Measurements from ENCODE around the gene BRAT1. TPM values are rescaled to one million over a fixed set of nuclear protein-coding genes. Genes with fewer than 3 reads are reported as not detected.

Gene BRAT1
- polyA plus RNA-seq (2013, experiment 1 of 2), result 30.2 TPM
- 23.1 TPM for polyA plus RNA-seq (2013, experiment 2 of 2)

DNA sequence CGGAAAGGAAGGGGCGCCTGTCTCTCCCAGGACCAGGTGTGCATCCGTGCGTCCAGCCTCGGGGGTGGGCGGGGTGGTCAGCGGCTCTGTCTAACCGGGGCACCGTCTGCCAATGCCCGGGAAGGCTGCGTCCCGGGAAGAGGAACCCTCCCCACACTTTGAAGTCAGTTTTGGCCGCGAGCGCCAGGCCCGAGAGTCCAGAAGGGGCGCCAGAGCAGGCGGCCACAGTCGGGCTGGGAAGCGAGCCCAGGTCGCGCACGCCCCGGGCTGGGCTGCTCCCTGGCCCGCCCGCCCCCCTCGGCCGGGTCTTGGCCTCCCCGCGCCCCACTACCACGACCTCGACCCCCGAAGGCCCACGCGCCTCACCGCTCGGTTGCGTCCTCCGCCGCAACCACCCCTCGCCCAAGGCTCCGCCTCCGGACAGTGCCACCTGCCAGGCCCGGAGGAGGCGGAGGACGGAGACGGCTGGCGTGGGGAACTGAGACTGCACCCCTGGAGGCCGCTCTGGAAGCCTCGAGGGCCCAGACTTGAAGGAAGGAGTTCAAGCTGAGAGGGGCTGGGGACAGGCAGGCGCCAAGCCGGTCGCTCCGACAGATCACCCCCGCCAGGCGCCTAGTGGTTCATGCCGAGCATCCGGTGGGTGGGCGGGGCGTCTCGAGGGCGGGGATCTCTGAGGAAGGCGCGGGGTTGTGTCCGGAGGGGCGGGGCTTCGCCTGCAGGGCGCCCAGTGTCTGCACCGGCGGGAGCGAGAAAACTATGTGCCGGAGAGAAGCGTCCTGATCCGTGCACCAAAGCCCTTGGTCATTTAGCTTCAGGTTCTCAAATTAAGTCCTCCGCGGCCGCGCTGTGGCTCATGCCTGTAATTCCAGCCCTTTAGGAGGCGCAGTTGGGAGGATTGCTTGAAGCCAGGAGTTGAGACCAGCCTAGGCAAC is at the start of gene BRAT1:
Gene BRAT1, minus strand, starts transcription at position 404 of the 932 bp plus-strand sequence. CDS start 1,093 bp downstream, outside the sequence.
- WGBS, 2 experiments (ENCODE audit: insufficient coverage in 2 of 2), result 0% methylated on average over 51 to 65 of the region's 79 CpGs
- peaks cover 4% of the 10 kb centered on the region for H3K9me3 ChIP-seq (ENCODE audit: control insufficient read depth, low read length)
- H3K36me3 ChIP-seq (ENCODE audit: control insufficient read depth, insufficient read depth, low read length), result peaks cover 16% of the 10 kb centered on the region
- H3K4me3 ChIP-seq (ENCODE audit: extremely low read depth, insufficient read depth, low read length, poor library complexity, severe bottlenecking), result peak within 1 kb of the TSS; percentile 73
- H3K27ac ChIP-seq (ENCODE audit: low read depth, low read length, severe bottlenecking), result peak within 1 kb of the TSS; percentile 99
- H3K4me1 ChIP-seq (ENCODE audit: control insufficient read depth, insufficient read depth, low read length, poor library complexity, severe bottlenecking), result peaks cover 15% of the 10 kb centered on the region

- Histone ChIP-seq H3K4me1 (ENCODE audit: control insufficient read depth, insufficient read depth, low read length, poor library complexity, severe bottlenecking) (peaks cover 18% of the 10 kb centered on the region), H3K4me3 (ENCODE audit: extremely low read depth, insufficient read depth, low read length, poor library complexity, severe bottlenecking) (no peak overlapping the region), H3K36me3 (ENCODE audit: control insufficient read depth, insufficient read depth, low read length) (no peaks in the 10 kb centered on the region), H3K9me3 (ENCODE audit: control insufficient read depth, low read length) (no peaks in the 10 kb centered on the region), H3K27ac (ENCODE audit: low read depth, low read length, severe bottlenecking) (no peak overlapping the region)
- 94 to 97% methylated on average over 23 to 27 of the region's 29 CpGs for WGBS, 2 experiments (ENCODE audit: insufficient coverage in 2 of 2)
Observed at GRCh38 chr7:2604608-2605174, 49.4 kb upstream of the BRAT1 start.

DNA sequence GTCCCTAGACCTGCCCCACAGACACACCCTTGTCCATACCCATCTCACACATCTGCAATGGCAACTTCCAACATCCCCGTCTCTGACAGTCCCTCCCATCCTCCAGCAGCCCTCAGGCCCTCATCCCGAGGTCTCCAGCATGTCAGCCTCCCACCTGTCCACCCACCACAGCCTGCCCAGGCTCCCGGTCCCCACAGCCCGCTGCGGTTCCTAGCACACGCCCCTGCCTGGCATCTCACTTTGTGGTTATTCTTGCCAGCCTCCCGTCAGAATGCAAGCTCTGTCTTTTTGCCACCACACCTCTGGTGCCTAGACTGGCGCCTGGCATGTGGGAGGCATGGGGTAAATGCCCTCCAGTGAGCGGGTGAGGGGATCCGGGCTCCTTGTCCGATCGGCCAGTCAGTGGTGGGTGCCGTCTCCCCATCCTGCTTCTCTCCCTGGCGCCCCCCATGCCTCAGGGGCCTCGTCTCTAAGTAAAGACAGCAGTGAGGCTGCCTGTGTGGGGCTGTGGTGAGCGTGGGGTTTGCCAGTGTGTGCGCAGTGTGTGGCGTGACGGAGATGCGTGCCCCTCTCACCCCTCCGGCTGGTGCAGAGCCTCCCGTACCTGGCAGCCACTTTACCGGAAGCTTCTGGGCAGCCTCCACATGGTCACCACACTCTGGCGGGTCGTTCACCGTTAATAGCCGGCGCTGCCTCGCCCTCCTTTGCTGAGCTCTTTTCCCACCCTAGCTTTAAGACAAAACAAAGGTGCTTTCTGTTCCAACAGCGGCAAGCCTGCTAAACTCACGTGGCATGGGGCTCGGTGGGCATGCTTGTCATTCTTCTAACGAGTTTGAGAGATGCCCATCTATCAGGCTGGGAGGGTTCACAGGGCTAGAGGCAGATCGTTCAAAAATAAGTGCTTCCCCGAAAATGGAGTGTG is 48.0 kb upstream of the BRAT1 start:
- peaks cover 10% of the 10 kb centered on the region for H3K36me3 ChIP-seq (ENCODE audit: control insufficient read depth, insufficient read depth, low read length)
- no peak overlapping the region for H3K27ac ChIP-seq (ENCODE audit: low read depth, low read length, severe bottlenecking)
- WGBS, 2 experiments (ENCODE audit: insufficient coverage in 2 of 2), result 90 to 94% methylated on average over 31 to 34 of the region's 35 CpGs
- no peaks in the 10 kb centered on the region for H3K9me3 ChIP-seq (ENCODE audit: control insufficient read depth, low read length)
- H3K4me1 ChIP-seq (ENCODE audit: control insufficient read depth, insufficient read depth, low read length, poor library complexity, severe bottlenecking), result peaks cover 18% of the 10 kb centered on the region
- H3K4me3 ChIP-seq (ENCODE audit: extremely low read depth, insufficient read depth, low read length, poor library complexity, severe bottlenecking), result no peak overlapping the region

DNA sequence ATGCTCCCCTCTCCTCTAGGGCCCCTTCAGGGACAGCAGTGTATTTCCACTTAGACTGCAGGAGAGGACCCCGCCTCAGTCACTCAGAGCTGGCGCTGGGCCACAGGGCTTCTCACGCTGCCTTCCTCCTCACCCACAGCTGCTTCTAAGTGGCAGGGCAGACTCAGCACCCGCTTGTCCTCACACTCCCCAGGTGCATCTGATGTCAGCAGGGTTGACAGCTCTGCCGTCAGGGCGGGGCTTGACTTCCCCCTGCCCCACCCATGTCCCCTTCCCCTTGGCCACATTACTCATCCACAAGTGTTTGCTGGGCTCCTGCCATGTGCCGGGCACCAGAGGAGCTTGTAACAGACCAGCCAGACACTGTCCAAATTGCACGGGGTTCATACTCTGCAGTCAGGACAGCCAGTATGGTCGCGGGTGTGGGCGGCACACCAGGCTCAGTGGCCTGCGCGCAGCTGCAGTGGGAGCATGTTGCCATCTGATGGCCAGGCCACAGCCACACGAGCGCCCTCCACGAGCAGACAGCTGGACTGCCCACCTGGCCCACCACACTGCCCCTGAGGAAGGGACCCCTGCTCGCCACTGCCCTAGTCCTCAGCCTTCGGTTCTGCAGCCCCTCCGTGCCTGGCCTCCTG is 47.2 kb upstream of the BRAT1 start:
- Histone ChIP-seq H3K36me3 (ENCODE audit: control insufficient read depth, insufficient read depth, low read length) (peaks cover 16% of the 10 kb centered on the region), H3K9me3 (ENCODE audit: control insufficient read depth, low read length) (no peaks in the 10 kb centered on the region), H3K27ac (ENCODE audit: low read depth, low read length, severe bottlenecking) (no peak overlapping the region), H3K4me3 (ENCODE audit: extremely low read depth, insufficient read depth, low read length, poor library complexity, severe bottlenecking) (no peak overlapping the region), H3K4me1 (ENCODE audit: control insufficient read depth, insufficient read depth, low read length, poor library complexity, severe bottlenecking) (peaks cover 11% of the 10 kb centered on the region)
- 95 to 96% methylated on average over 16 to 18 of the region's 19 CpGs for WGBS, 2 experiments (ENCODE audit: insufficient coverage in 2 of 2)

DNA sequence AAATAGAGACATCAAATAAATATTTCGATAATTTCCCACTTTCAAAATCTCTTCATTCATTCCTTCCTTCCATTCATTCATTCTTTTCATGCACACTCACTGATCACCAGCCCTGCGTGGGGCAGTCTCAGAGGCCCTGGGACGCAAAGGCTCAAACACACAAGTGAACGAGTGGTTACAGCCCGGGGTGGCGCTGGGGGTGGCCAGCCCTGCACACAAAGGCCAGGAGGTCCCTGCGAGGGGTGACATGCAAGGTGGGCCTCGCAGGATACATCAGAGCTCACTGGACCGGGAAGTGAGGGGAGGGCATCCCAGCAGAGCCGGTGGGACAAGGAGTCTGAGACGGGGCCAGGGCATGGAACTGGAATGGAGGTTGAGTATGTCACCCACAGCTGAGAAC is 46.6 kb upstream of the BRAT1 start:
- WGBS, 2 experiments (ENCODE audit: insufficient coverage in 2 of 2), result 97 to 99% methylated on average over 10 to 11 of the region's 11 CpGs
- Histone ChIP-seq H3K9me3 (ENCODE audit: control insufficient read depth, low read length) (no peaks in the 10 kb centered on the region), H3K27ac (ENCODE audit: low read depth, low read length, severe bottlenecking) (no peak overlapping the region), H3K4me1 (ENCODE audit: control insufficient read depth, insufficient read depth, low read length, poor library complexity, severe bottlenecking) (peaks cover 5% of the 10 kb centered on the region), H3K4me3 (ENCODE audit: extremely low read depth, insufficient read depth, low read length, poor library complexity, severe bottlenecking) (no peak overlapping the region), H3K36me3 (ENCODE audit: control insufficient read depth, insufficient read depth, low read length) (peaks cover 18% of the 10 kb centered on the region)

GRCh38 chr7:2601065-2601464 is 45.7 kb upstream of the BRAT1 start:
- Histone ChIP-seq H3K4me1 (ENCODE audit: control insufficient read depth, insufficient read depth, low read length, poor library complexity, severe bottlenecking) (no peaks in the 10 kb centered on the region), H3K4me3 (ENCODE audit: extremely low read depth, insufficient read depth, low read length, poor library complexity, severe bottlenecking) (no peak overlapping the region), H3K9me3 (ENCODE audit: control insufficient read depth, low read length) (no peaks in the 10 kb centered on the region), H3K36me3 (ENCODE audit: control insufficient read depth, insufficient read depth, low read length) (peaks cover 18% of the 10 kb centered on the region), H3K27ac (ENCODE audit: low read depth, low read length, severe bottlenecking) (no peak overlapping the region)
- 64 to 76% methylated on average over 7 to 8 of the region's 9 CpGs for WGBS, 2 experiments (ENCODE audit: insufficient coverage in 2 of 2)

DNA sequence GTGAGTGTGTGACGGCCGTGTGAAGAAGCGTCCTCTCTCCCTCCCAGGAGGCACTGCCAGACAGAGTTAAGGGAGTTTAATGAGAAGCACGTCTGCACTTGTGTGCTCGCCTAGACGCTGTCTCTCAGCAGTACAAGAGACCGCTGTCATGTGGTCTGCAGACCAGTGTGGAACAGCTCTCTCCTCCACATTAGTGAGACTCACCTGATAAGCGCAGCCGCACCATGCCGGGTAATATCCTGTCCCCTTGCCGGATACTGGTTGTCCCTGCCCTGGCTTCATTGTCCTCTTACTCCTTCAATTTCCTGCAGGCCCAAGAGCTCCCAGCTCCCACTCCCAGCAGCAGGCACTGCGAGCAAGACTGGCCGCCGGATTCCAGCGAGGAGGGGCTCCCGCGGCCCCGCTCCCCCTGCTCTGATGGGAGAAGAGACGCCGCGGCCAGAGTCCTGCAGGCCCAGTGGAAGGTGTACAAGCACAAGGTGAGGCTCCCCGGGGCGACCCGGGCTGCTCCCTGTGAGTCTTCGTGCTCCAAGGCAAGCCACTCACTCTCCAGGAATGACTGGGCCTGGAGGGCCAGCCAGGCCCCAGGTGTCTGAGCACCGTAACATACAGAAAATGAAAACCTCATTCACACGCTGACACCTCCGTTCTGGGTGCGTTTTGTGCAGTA is 43.0 kb upstream of the BRAT1 start:
- no peak overlapping the region for H3K4me3 ChIP-seq (ENCODE audit: extremely low read depth, insufficient read depth, low read length, poor library complexity, severe bottlenecking)
- H3K27ac ChIP-seq (ENCODE audit: low read depth, low read length, severe bottlenecking), result no peak overlapping the region
- WGBS, 2 experiments (ENCODE audit: insufficient coverage in 2 of 2), result 92 to 94% methylated on average over 27 to 29 of the region's 29 CpGs
- H3K36me3 ChIP-seq (ENCODE audit: control insufficient read depth, insufficient read depth, low read length), result peaks cover 33% of the 10 kb centered on the region
- H3K9me3 ChIP-seq (ENCODE audit: control insufficient read depth, low read length), result no peaks in the 10 kb centered on the region
- no peaks in the 10 kb centered on the region for H3K4me1 ChIP-seq (ENCODE audit: control insufficient read depth, insufficient read depth, low read length, poor library complexity, severe bottlenecking)

- no peak overlapping the region for H3K4me3 ChIP-seq (ENCODE audit: extremely low read depth, insufficient read depth, low read length, poor library complexity, severe bottlenecking)
- WGBS, 2 experiments (ENCODE audit: insufficient coverage in 2 of 2), result 93 to 94% methylated on average over 11 to 12 of the region's 13 CpGs
- peaks cover 33% of the 10 kb centered on the region for H3K36me3 ChIP-seq (ENCODE audit: control insufficient read depth, insufficient read depth, low read length)
- no peaks in the 10 kb centered on the region for H3K9me3 ChIP-seq (ENCODE audit: control insufficient read depth, low read length)
- no peaks in the 10 kb centered on the region for H3K4me1 ChIP-seq (ENCODE audit: control insufficient read depth, insufficient read depth, low read length, poor library complexity, severe bottlenecking)
- H3K27ac ChIP-seq (ENCODE audit: low read depth, low read length, severe bottlenecking), result no peak overlapping the region
Observed at GRCh38 chr7:2597273-2597640, 41.9 kb upstream of the BRAT1 start.

DNA sequence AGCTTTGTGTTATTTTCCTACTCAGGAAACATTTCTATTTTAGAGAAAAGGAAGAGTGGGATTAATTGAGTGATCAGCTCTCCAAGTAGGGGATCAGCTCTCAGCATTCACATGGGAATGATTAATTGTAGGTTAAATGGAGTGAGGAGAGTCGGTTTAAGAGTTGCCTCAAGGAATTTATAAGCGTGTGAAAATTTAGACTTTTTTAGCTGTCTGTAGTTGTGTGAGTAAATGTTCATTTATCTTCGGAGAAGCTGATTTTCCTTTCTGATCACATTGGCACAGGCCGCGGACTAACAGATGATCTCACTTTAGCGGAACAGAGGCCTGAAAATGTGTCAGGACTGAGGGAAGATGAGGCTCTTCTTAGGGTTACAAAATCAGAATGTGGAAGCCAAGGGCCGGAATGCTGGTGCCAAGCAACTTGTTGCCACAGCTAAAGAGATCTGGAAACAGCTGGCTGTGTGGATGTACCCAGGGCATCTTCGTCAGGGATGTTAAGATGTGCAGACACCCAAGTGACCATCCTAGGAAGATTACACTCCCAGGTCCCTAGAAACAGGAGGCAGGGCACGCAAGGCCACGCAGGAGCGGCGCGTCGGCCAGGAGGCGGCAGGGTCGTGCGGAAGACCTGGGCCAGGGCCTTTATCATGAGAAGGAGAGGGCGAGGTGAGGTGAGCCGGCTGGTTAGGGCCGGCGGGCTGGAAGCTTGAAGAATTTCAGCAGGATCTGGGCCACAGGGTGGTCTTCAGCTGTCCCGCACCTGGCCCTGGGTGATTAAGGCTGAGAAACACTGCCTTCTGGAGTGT is 41.3 kb upstream of the BRAT1 start:
- H3K36me3 ChIP-seq (ENCODE audit: control insufficient read depth, insufficient read depth, low read length), result peaks cover 33% of the 10 kb centered on the region
- no peaks in the 10 kb centered on the region for H3K4me1 ChIP-seq (ENCODE audit: control insufficient read depth, insufficient read depth, low read length, poor library complexity, severe bottlenecking)
- H3K4me3 ChIP-seq (ENCODE audit: extremely low read depth, insufficient read depth, low read length, poor library complexity, severe bottlenecking), result no peak overlapping the region
- no peak overlapping the region for H3K27ac ChIP-seq (ENCODE audit: low read depth, low read length, severe bottlenecking)
- 95 to 96% methylated on average over 22 of the region's 22 CpGs for WGBS, 2 experiments (ENCODE audit: insufficient coverage in 2 of 2)
- no peaks in the 10 kb centered on the region for H3K9me3 ChIP-seq (ENCODE audit: control insufficient read depth, low read length)

Data from mesodermal cell (in vitro differentiated cells).